NCI-H2171 (cell line): ENCODE results near the gene PDYN.

Experiments
- DNase-seq: peaks from one replicate; lab custom pipeline; 2025; lab: John Stamatoyannopoulos, UW

PDYN gene

DNA sequence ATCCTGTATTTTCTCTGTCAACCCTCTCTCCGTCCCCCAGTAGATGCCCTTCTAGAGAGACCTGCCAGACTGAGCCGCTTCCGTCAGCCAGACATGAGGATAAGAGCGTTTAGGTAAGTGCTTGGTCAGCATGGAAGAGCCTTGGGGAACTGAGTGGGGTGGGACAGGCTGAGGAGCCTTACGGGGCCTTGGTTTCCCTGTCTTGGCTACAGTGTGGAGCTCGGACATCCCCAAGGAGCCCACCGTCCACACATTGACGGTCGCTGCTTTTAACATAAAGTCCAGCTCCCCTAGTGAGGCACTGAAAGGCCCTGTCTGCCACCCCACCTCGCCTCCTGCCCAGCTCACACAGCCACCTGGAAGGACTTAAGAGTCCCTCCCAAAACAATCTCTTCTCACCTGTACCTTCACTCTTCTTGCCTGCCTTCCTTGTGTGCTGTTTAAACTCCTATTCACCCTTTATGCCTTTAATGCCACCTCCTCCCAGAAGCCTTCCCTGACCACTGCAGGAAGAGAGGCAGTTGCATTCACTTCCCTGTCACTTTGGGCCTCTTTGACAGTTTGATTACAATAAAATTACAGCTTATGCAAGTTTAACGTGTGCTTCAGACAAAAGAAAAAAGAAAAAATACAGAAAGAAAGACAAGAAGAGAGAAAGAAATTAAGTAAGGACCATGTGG lies 42.3 kb downstream of the PDYN start:
- no peak for DNase-seq

DNA sequence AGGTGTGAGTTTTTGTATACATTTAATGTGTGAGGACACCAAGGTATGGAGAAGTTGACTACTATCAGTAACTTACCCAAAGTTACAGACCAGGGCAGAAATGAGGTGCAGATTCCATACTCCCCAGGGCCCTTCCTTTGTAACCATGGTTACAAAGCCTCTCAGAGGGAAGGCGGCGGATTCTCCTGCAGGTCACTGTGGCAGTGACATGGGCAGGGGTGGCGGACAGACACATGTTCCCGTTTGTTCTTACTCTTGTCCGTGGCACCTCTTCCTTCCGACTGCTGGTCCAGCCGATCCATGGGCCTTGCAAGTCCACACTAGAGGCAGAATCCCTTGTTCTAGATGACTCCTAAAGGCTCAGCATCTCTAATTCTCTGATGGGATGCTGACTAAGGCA lies 43.0 kb downstream of the PDYN start:
- DNase-seq, result no peak

DNA sequence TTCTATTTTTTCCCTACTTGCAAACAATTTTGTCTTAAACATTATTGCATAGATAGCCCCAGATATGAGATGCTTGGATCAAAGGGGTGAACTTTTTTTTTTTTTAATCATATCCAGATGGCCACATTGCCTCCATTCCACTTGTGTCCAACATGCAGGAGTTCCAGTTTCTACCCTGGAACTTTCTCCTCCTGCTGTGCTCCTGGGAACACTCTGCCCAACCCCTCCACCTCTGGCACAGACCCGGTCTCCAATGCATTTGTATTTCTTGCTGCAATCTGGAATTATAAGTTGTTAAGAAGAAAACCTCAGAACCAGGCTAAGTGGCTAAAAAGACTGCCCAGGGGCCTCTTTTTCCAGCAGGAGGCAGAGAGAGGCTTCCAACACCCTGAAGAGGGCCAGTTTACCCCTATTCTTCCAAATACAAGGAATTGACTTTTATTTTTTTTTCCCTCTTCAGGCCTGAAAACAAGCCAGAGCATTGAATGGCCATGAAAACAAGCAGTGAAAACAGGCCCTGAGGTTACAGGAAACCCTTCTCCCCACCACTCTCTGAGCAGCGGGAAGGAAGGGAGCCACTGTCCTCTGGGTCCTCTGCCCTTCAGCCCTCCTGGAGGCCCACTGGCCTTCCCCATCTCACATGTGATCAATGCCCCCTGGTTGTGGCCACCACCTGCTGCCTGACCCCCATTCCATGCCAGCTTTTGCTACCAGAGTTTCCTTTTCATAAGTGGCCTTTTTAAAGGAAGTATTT lies 44.3 kb downstream of the PDYN start:
- no peak for DNase-seq

DNA sequence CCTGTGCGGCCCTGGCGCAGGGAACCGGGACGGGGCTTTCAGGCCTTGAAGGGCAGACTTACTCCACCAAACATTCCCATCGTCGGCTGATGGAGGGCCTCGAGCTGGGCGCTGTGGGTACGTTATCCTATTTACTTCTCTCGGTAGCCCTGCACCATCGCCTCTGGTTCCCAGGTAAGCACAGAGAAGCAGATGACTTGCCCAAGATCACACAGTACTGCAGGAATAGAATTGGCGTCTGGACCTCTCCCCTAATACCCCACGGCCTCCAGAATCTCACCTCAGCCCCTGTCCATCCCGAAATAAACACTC lies 46.4 kb downstream of the PDYN start:
- DNase-seq, result no peak

DNA sequence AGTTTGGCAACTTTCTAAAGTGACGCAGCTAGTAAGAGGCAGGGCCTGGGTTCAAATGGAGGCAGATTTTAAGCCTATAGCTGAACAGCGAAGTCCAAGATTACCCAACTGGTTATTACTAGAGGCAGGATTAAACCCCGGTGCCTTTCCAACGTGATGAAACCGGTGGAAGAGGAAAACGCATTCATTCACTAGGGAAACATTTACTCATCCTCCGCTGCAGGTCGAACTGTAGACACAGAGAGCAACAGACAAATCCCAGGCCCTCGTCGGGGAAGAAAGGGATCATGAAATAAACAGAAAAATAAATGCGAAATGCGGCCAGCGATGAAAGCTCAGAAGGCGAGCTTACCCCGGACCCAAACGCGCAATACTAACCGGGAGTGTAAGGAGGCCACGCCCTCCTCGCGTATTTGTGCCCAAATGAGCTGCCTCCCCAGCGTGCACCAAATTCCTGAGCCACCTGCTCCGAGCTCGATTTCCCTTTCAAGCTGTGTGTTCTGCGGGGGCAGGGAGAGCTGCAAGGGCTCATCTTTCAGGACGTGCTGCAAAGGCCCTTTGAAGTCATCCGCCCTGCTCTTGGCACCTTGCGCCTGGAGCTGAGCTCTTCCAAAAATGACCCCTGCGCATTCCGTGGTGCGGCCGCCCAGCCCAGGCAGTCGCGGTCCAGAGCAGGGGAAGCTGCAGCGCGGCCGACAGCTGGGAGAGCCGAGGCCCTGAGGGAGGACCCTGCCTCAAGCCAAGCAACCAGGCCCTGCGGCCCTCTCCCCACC lies 46.9 kb downstream of the PDYN start:
- DNase-seq, result peak; percentile 93

DNA sequence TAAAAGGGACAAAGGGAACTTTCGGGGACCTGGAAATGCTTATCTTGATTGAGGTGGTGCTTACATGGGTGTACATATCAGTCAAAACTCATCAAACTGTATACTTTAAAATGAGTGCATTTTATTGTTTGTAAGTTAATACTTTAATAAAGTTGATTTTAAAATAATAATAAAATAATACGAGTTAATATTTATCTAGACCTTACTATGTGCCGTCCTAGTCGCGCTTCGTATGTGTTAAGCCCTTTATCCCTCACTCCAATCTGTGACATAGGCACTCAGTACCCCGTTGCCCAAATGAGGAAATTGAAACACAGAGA lies 47.5 kb downstream of the PDYN start:
- no peak for DNase-seq

DNA sequence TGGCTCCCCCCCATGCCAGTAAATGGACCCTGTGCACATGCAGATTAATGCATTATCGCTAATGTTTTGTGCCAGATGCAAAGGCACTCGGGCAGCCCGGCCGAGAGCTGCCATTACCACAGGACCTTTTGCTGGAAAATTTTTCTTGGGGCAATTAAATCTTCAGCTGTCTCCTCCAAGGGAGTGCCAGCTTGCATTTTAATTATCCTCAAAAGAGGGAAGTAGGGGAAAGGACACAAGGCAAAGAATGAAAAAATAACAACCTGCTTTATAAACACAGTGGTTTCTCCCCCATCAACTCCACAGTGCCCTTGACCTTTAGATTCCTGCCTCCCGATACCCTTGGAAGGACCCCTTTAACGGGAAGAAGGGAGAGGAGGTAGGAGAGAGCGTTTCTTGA lies 48.2 kb downstream of the PDYN start:
- no peak for DNase-seq

DNA sequence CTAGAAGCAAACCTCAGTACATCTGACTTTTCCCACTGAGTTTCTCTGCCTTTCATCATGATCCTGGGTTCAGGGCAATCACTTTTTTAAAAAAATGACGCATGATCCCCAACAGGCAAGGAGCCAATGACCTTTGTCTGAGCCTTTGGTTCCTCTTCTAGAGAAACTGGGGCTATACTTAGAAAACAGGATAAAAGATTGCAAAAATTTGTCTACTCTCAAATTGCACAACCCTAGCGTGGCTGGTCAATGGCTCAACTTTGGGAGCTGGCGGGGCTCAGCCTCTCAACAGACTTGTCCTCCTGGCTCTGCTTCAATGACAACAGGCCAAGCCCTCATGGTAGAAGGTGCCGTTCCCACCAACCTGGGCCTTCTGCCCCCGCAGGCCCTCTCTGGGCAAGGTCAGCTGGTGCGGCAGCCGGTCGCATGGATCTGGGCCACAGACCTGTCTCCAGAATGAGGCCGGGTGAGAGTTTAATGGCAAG lies 48.7 kb downstream of the PDYN start:
- no peak for DNase-seq

DNA sequence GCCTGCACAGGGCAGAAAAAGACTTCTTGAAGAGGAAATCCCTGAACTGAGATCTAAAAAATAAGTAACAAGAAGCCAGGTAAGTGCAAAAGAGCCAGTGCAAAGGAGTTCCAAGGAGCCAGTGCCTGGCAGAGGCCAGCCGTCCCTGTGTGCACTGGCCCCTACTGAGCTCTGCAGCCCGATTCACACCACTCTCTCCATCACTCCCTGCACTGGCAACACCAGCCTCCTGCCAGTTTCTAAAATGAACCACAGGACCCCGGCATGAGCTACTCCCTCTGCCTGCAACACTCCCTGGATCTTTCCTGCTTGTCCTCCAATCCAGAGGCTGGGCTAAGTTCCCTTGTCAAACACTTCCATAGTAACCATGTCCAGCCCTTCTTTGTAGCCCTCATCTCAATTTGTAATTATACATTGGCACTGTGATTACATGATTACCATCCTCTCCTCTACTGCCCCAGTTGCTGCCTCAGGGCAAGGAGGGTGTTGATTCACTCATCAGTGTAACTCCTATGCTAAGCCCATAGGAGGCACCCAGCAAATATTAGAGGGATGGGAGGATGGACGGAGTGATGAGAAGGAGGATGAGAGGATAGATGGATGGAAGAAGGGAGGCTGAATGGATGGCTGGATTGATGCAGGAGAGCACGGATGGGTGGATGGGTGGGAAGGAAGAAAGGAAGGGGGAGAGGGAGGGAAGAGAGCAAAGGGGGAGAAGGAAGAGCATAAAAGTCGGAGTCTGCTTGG lies 49.3 kb downstream of the PDYN start:
- DNase-seq, result no peak

DNA sequence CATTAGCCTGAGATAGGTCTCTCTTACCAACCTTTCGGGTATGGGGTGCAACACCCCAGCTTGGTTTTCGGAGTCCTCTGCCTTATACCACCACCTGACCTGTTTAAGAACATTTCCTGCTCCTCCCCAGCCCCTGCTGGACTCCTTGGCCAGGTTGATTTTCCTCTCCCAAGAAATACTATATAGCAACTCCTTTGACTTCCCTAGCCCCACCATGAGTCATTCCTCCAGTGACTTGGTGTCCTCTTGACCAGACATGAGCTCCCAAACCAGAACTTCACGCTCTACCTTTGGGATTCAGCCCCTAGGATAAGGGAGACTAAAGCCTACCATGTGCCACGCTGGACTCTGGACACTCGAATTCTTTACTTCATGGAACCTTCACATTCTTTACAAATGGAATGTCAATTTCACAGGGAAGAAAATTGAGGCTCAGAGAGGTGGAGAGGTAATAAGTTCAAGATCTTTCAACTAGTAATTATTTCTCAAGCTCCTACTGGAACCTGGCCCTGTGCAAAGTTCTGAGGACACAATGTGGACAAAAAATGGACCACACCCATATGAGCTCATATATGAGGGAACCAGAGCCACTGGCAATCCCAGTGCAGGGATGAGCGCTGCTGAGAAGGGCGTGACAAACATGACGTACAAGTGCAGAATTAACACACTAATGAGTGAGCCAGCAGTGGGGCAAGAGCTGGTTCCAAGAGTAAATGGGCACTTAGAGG lies 50.4 kb downstream of the PDYN start:
- no peak for DNase-seq

DNA sequence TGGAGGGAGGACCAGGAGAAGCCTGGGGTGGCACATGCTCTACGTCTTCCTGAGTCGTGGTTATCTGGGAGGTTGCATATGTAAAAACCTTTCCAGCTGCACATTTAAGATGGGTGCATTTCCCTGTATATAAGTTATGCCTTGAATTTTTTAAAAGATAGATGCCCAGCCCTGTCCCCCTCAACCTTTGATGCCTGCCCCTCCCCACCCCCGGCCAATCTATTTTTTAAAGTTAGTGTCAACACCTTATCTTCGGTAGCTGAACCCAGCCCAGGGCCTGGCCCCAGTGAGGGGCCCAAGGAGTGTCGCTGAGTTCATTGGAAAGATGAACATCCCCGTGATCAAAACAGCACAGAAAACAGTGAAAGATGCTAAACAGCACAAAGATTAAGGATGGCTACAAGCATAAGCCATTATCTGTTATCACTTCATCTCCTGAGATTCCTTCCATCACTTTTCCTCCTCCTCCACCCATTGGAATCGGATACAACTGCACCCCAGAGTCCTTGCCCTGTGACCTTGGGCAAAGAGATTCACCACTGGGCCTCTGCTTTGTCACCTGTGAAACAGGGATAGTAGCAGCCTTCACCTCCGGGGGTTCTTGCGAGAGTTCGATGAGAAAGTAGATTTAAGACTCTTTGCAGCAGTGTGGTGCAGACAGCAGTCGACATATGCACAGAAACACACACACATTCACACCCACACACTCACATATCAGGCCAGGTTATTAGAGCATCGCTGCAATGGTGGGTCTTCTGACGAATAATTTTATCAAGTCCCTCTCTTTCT lies 51.2 kb downstream of the PDYN start:
- no peak for DNase-seq

- DNase-seq, result no peak
Measured at GRCh38 chr20:1942061-1942460, 51.8 kb downstream of the PDYN start.

DNA sequence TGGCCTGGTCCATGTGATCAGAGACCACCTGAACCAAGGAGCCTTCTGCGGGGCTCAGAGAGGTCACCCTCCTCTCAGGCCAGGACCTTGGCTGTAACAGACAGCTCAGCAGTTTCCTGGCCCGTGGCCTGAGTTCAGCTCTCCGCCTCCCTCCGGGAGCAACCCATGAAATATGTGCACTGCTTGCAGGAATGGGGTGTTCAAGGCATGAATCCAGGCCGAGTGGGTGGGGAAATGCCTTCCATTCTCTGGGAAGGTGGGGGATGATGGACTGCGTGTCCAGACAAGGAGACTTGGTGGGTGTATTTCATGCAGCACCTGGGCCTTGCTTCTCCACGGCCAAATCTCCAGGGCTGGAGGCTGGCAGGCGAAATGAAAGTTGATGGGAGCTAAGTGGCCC lies 52.6 kb downstream of the PDYN start:
- no peak for DNase-seq

DNA sequence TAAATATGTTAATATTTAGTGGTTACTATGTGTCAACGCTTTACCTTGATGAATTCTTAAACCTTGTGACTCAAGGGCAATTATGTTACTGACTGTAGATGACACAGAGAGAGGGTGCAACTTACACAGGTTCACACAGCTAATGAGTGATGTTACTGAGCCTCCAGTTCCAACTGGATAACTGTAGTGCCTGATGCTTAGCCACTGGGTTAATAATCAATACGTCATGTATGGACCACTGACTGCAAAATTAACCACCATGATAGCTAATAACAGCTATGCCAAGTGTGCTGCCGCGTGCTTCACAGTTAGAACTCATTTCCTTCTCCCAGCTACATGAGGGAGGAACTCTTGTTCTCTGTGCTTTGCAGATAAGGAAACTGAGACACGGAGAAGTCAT lies 53.3 kb downstream of the PDYN start:
- DNase-seq, result no peak

- DNase-seq, result no peak
Measured at GRCh38 chr20:1939270-1939595, 54.6 kb downstream of the PDYN start.

DNA sequence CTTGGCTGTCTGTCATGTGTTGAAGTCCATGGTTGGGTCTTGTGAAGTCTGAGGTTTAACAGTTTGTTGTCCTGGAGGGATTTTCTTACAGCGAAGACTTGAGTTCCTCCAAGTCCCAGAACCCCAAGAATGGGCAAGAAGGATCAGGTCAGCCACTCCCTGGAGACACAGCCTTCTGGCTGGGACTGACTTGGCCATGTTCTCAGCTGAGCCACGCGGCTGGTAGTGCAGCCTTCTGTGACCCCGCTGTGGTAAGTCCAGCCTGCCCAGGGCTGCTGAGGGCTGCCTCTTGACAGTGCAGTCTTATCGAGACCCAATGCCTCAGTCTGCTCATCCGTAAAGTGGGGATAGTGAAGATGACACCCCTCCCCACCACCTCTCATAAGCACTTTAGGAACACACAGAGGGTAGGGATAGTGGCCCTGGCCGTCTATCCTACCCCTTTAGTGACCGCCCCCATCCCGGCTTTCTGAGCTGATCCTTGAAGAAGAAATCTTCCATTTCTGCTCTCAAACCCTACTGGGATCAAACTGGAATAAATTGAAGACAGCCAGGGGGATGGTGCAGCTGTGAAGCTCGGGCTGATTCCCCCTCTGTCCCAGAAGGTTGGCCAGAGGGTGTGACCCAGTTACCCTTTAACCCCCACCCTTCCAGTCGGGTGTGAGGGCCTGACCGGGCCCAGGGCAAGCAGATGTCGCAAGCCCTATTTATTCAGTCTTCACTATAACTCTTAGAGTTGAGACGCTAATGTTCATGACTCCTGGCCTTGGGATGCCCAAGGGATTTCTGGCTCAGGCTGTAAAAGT lies 55.2 kb downstream of the PDYN start:
- no peak for DNase-seq

GRCh38 chr20:1937316-1937976 lies 56.4 kb downstream of the PDYN start:
- no peak for DNase-seq

DNA sequence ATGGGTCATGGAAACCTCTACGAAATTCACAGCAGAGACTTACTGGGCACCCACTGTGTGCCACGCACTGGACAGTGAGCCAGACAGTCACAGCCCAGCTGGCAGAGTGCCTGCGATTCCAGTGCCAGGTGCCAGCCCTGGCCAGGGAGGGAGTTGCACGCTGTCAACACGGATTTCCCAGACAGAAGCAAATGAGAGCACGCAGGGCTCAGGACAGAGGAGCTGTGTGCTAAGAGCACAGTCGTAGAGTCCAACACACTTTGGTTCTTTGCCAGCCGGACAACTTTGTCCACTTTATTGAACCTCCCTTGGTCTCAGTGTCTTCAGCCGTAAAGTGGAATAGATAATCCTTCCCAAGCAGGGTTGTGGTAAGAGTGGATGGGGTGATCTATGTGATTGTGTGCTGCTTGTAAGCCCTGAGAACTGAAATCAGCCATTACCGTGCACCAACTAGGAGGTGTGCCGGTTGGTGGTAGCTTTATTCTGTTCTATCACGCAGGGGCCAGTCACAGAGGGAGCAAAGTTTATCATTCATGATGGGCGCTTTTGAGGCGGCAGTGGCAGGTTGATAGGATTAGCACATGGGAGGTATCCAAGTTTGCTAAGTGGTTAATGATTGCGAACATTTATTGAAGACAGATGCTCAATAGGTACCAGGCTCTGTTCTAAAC lies 58.0 kb downstream of the PDYN start:
- no peak for DNase-seq
